Central memory CD8-positive, alpha-beta T cell (primary cell): ENCODE data around the gene CHST12.
A peak's percentile ranks its signal among the peaks of the same experiment; 100 is the strongest.
"Not testable (repeated sequence)": the region's sequence is repeated elsewhere in the genome, so short reads cannot be mapped to it uniquely, and the experiment has no call there.

Experiments used
- ATAC-seq: fragments of 150-1000 bp; cut with Tn5 transposase; replicated peaks from 2 replicates; pipeline ENCODE4 v1.10.0; 2022; ENCODE audit warnings: mild to moderate bottlenecking, moderate FRiP score, moderate number of reproducible peaks; ENCODE audit not compliant: poor library complexity, severe bottlenecking; ENCODE audit errors: extremely low read depth
- DNase-seq, 2 donors: peaks; one replicate each; pipeline ENCODE4 v3.0.0; 2021; ENCODE audit warnings: low spot score in 2 of 2
- H3K27ac Mint-ChIP-seq: one replicate; pipeline ENCODE4 v1.8.0; 2022; ENCODE audit warnings: low read depth, mild to moderate bottlenecking, moderate library complexity, mixed read lengths
- H3K27me3 Mint-ChIP-seq: one replicate; pipeline ENCODE4 v1.8.0; 2022; ENCODE audit warnings: mixed read lengths
- H3K36me3 Mint-ChIP-seq: one replicate; pipeline ENCODE4 v1.8.0; 2022; ENCODE audit warnings: mild to moderate bottlenecking, moderate library complexity, mixed read lengths; ENCODE audit not compliant: insufficient read depth
- H3K4me1 Mint-ChIP-seq: one replicate; pipeline ENCODE4 v1.8.0; 2022; ENCODE audit warnings: mixed read lengths
- H3K4me3 Mint-ChIP-seq: one replicate; pipeline ENCODE4 v1.8.0; 2022; ENCODE audit warnings: mild to moderate bottlenecking, moderate library complexity, mixed read lengths
- H3K9me3 Mint-ChIP-seq: one replicate; pipeline ENCODE4 v1.8.0; 2022; ENCODE audit warnings: mixed read lengths

The CHST12 gene

GRCh38 chr7:2371329-2371728 is 32.1 kb upstream of the CHST12 start:
- Mint-ChIP-seq H3K27me3 (no peaks in the 10 kb centered on the region), H3K36me3 (peaks cover 79% of the 10 kb centered on the region), H3K4me1 (no peaks in the 10 kb centered on the region), H3K4me3 (no peak overlapping the region), H3K9me3 (no peaks in the 10 kb centered on the region), H3K27ac (no peak overlapping the region)
- DNase-seq (no peak), ATAC-seq (no peak)

GRCh38 chr7:2372724-2373123 is 30.7 kb upstream of the CHST12 start:
- ATAC-seq (no peak), DNase-seq (no peak)
- Mint-ChIP-seq H3K4me3 (no peak overlapping the region), H3K27me3 (no peaks in the 10 kb centered on the region), H3K27ac (no peak overlapping the region), H3K4me1 (peaks cover 9% of the 10 kb centered on the region), H3K9me3 (no peaks in the 10 kb centered on the region), H3K36me3 (peaks cover 73% of the 10 kb centered on the region)

GRCh38 chr7:2373124-2373556 is 30.3 kb upstream of the CHST12 start:
- Mint-ChIP-seq H3K36me3 (peaks cover 73% of the 10 kb centered on the region), H3K27ac (no peak overlapping the region), H3K4me3 (no peak overlapping the region), H3K9me3 (no peaks in the 10 kb centered on the region), H3K4me1 (peaks cover 9% of the 10 kb centered on the region), H3K27me3 (no peaks in the 10 kb centered on the region)
- DNase-seq (no peak), ATAC-seq (no peak)

GRCh38 chr7:2373646-2374045 is 29.8 kb upstream of the CHST12 start:
- Mint-ChIP-seq H3K4me3 (no peak overlapping the region), H3K9me3 (no peaks in the 10 kb centered on the region), H3K27ac (no peak overlapping the region), H3K27me3 (no peaks in the 10 kb centered on the region), H3K4me1 (peaks cover 9% of the 10 kb centered on the region), H3K36me3 (peaks cover 71% of the 10 kb centered on the region)
- DNase-seq = no peak
- no peak for ATAC-seq

GRCh38 chr7:2374401-2374800 is 29.0 kb upstream of the CHST12 start:
- ATAC-seq = no peak
- Mint-ChIP-seq H3K4me1 (peaks cover 9% of the 10 kb centered on the region), H3K4me3 (no peak overlapping the region), H3K36me3 (peaks cover 70% of the 10 kb centered on the region), H3K27me3 (no peaks in the 10 kb centered on the region), H3K9me3 (no peaks in the 10 kb centered on the region), H3K27ac (no peak overlapping the region)
- no peak for DNase-seq

GRCh38 chr7:2374830-2375728 is 28.3 kb upstream of the CHST12 start:
- no peaks in the 10 kb centered on the region for H3K9me3 Mint-ChIP-seq
- H3K27me3 Mint-ChIP-seq = no peaks in the 10 kb centered on the region
- peaks cover 9% of the 10 kb centered on the region for H3K4me1 Mint-ChIP-seq
- H3K36me3 Mint-ChIP-seq = peaks cover 72% of the 10 kb centered on the region
- no peak overlapping the region for H3K4me3 Mint-ChIP-seq
- H3K27ac Mint-ChIP-seq = peak overlapping the region; percentile 73
- ATAC-seq (no peak), DNase-seq (no peak)

GRCh38 chr7:2376351-2377154 is 26.9 kb upstream of the CHST12 start:
- Mint-ChIP-seq H3K27ac (peak overlapping the region; percentile 67), H3K4me1 (peaks cover 13% of the 10 kb centered on the region), H3K36me3 (peaks cover 76% of the 10 kb centered on the region), H3K27me3 (no peaks in the 10 kb centered on the region), H3K4me3 (no peak overlapping the region), H3K9me3 (no peaks in the 10 kb centered on the region)
- DNase-seq = no peak
- no peak for ATAC-seq

- Mint-ChIP-seq H3K36me3 (peaks cover 72% of the 10 kb centered on the region), H3K4me1 (peaks cover 13% of the 10 kb centered on the region), H3K27ac (peak overlapping the region; percentile 67)
- not testable (repeated sequence) for H3K4me3 Mint-ChIP-seq, H3K9me3 Mint-ChIP-seq, ATAC-seq, H3K27me3 Mint-ChIP-seq, DNase-seq
Observed at GRCh38 chr7:2377492-2377891, 25.9 kb upstream of the CHST12 start.

GRCh38 chr7:2378125-2378524 is 25.3 kb upstream of the CHST12 start:
- not testable (repeated sequence) for ATAC-seq, H3K27me3 Mint-ChIP-seq, DNase-seq, H3K9me3 Mint-ChIP-seq
- H3K4me3 Mint-ChIP-seq = peak overlapping the region; percentile 29
- peaks cover 67% of the 10 kb centered on the region for H3K36me3 Mint-ChIP-seq
- H3K27ac Mint-ChIP-seq = peak overlapping the region; percentile 81
- peaks cover 13% of the 10 kb centered on the region for H3K4me1 Mint-ChIP-seq

- no peaks in the 10 kb centered on the region for H3K9me3 Mint-ChIP-seq
- H3K4me3 Mint-ChIP-seq = no peak overlapping the region
- DNase-seq = no peak
- H3K27ac Mint-ChIP-seq = peak overlapping the region; percentile 36
- peaks cover 61% of the 10 kb centered on the region for H3K36me3 Mint-ChIP-seq
- H3K4me1 Mint-ChIP-seq = peaks cover 13% of the 10 kb centered on the region
- no peak for ATAC-seq
- H3K27me3 Mint-ChIP-seq = no peaks in the 10 kb centered on the region
Observed at GRCh38 chr7:2379161-2379560, 24.2 kb upstream of the CHST12 start.

- no peak for DNase-seq
- Mint-ChIP-seq H3K27ac (peak overlapping the region; percentile 36), H3K27me3 (no peaks in the 10 kb centered on the region), H3K36me3 (peaks cover 55% of the 10 kb centered on the region), H3K4me1 (peaks cover 13% of the 10 kb centered on the region), H3K9me3 (no peaks in the 10 kb centered on the region), H3K4me3 (no peak overlapping the region)
- no peak for ATAC-seq
Observed at GRCh38 chr7:2379821-2380450, 23.5 kb upstream of the CHST12 start.

GRCh38 chr7:2380461-2380860 is 22.9 kb upstream of the CHST12 start:
- Mint-ChIP-seq H3K9me3 (no peaks in the 10 kb centered on the region), H3K4me1 (peaks cover 13% of the 10 kb centered on the region), H3K36me3 (peaks cover 50% of the 10 kb centered on the region), H3K27me3 (no peaks in the 10 kb centered on the region), H3K4me3 (no peak overlapping the region), H3K27ac (no peak overlapping the region)
- DNase-seq (no peak), ATAC-seq (no peak)
